ENCODE data around the gene LRMDA. TPM values are rescaled to one million over a fixed set of nuclear protein-coding genes. Genes with fewer than 3 reads are reported as not detected.

Gene LRMDA
- total and polyA plus RNA-seq, 2 of the 13 experiments (the other 11 are each of a cell fraction or from before 2014, with no cell fraction given) = 13.4 to 22.0 TPM

DNA sequence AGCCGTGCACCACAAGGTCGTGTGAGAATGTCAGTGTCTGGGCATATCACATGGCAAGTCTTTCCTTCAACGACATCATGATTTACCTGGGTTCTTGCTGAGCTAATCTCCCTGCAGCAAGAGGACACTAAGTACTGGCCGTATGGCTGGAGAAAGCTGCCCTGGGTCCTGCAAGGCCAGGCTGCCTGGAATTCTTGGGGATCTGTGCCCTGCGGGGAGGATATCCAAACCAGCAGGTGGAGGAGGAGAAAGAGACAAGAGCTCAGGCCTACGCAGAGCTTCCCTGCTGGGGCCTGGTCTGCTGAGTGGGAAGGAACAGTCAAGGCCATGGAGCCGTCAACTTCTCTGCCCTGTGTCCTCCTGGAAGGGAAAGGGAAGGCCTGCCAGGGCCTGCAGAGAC is 552.6 kb downstream of the LRMDA start:
- Histone ChIP-seq H3K4me1 (ENCODE audit: insufficient read depth, low read length) (peaks cover 14% of the 10 kb centered on the region), H3K27ac (ENCODE audit: extremely low read length, insufficient read depth, low read length) (no peak overlapping the region), H3K4me3 (replicated peaks in 1 of 3; ENCODE audit: insufficient read depth in 1 of 3, low read depth in 2 of 3, low read length in 3 of 3) (no peak overlapping the region), H2AFZ (ENCODE audit: low read length) (no peak overlapping the region), H4K20me1 (ENCODE audit: insufficient read depth, low read length) (no peaks in the 10 kb centered on the region), H3K9ac (ENCODE audit: insufficient read depth, low read depth, low read length) (no peak overlapping the region), H3K79me2 (ENCODE audit: insufficient read depth, low read length) (no peaks in the 10 kb centered on the region), H3K9me3 (ENCODE audit: low read length) (no peaks in the 10 kb centered on the region), H3K27me3 (ENCODE audit: control insufficient read depth in 1 of 2, insufficient read depth in 2 of 2, low read length in 2 of 2) (no peaks in the 10 kb centered on the region), H3K4me2 (ENCODE audit: low read depth, low read length) (no peak overlapping the region), H3K36me3 (replicated peaks in 1 of 2; ENCODE audit: control insufficient read depth in 1 of 2, insufficient read depth in 2 of 2, low read length in 2 of 2) (no peaks in the 10 kb centered on the region)
- no TSS peak for BruUV-seq (replicated peaks)
- in situ Hi-C loops (cut with HindIII; ENCODE audit: extremely low pct_ligation_motif_present, low pct_unique_long_range_greater_than_20kb) = no loop called here
- intact Hi-C loops (cut with micrococcal nuclease; ENCODE audit: unreplicated experiment) = no loop called here
- ChIA-PET POLR2A (no interaction called here), CTCF (ENCODE audit: low intra/inter-chr PET ratio, low total read pairs) (no interaction called here)
- DNase-seq (ENCODE audit: low spot score) (no peak), ATAC-seq (no peak), FAIRE-seq (no peak)
- 94% methylated on average over 7 of the region's 7 CpGs for WGBS (ENCODE audit: low lambda C conversion rate)
- TF ChIP-seq GTF3A (CRISPR knock-in tag; conservative IDR thresholded peaks at IDR 0.05) (no peak), SUZ12 (IDR thresholded peaks at IDR 0.05; ENCODE audit: low read depth, low read length) (no peak), CREB1 (IDR thresholded peaks at IDR 0.05) (no peak), CREB1 (CRISPR knock-in tag; IDR thresholded peaks at IDR 0.05) (no peak), ATF7-NPFF (CRISPR knock-in tag; IDR thresholded peaks at IDR 0.05; ENCODE audit: low read depth) (no peak), NFATC3 (CRISPR knock-in tag; IDR thresholded peaks at IDR 0.05) (no peak), HOXA9 (CRISPR knock-in tag; IDR thresholded peaks at IDR 0.05; ENCODE audit: borderline replicate concordance) (no peak)
- TF ChIP-seq, protein P1, sequence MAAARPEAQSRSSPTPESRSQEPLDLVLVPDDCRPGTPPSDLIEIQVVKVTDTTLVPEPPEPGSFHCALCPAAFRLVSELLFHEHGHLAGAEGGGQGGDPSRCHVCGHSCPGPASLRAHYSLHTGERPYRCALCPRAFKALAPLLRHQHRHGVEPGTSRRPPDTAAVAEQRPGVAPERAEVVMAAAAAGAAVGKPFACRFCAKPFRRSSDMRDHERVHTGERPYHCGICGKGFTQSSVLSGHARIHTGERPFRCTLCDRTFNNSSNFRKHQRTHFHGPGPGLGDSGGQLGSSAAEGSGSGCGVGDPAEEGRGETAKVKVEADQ (CRISPR knock-in tag; IDR thresholded peaks at IDR 0.05; ENCODE audit: borderline replicate concordance) = no peak
- TF ChIP-seq, protein P2, sequence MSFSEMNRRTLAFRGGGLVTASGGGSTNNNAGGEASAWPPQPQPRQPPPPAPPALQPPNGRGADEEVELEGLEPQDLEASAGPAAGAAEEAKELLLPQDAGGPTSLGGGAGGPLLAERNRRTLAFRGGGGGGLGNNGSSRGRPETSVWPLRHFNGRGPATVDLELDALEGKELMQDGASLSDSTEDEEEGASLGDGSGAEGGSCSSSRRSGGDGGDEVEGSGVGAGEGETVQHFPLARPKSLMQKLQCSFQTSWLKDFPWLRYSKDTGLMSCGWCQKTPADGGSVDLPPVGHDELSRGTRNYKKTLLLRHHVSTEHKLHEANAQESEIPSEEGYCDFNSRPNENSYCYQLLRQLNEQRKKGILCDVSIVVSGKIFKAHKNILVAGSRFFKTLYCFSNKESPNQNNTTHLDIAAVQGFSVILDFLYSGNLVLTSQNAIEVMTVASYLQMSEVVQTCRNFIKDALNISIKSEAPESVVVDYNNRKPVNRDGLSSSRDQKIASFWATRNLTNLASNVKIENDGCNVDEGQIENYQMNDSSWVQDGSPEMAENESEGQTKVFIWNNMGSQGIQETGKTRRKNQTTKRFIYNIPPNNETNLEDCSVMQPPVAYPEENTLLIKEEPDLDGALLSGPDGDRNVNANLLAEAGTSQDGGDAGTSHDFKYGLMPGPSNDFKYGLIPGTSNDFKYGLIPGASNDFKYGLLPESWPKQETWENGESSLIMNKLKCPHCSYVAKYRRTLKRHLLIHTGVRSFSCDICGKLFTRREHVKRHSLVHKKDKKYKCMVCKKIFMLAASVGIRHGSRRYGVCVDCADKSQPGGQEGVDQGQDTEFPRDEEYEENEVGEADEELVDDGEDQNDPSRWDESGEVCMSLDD (CRISPR knock-in tag; IDR thresholded peaks at IDR 0.05; ENCODE audit: borderline replicate concordance) = no peak
- TF ChIP-seq, protein P3, sequence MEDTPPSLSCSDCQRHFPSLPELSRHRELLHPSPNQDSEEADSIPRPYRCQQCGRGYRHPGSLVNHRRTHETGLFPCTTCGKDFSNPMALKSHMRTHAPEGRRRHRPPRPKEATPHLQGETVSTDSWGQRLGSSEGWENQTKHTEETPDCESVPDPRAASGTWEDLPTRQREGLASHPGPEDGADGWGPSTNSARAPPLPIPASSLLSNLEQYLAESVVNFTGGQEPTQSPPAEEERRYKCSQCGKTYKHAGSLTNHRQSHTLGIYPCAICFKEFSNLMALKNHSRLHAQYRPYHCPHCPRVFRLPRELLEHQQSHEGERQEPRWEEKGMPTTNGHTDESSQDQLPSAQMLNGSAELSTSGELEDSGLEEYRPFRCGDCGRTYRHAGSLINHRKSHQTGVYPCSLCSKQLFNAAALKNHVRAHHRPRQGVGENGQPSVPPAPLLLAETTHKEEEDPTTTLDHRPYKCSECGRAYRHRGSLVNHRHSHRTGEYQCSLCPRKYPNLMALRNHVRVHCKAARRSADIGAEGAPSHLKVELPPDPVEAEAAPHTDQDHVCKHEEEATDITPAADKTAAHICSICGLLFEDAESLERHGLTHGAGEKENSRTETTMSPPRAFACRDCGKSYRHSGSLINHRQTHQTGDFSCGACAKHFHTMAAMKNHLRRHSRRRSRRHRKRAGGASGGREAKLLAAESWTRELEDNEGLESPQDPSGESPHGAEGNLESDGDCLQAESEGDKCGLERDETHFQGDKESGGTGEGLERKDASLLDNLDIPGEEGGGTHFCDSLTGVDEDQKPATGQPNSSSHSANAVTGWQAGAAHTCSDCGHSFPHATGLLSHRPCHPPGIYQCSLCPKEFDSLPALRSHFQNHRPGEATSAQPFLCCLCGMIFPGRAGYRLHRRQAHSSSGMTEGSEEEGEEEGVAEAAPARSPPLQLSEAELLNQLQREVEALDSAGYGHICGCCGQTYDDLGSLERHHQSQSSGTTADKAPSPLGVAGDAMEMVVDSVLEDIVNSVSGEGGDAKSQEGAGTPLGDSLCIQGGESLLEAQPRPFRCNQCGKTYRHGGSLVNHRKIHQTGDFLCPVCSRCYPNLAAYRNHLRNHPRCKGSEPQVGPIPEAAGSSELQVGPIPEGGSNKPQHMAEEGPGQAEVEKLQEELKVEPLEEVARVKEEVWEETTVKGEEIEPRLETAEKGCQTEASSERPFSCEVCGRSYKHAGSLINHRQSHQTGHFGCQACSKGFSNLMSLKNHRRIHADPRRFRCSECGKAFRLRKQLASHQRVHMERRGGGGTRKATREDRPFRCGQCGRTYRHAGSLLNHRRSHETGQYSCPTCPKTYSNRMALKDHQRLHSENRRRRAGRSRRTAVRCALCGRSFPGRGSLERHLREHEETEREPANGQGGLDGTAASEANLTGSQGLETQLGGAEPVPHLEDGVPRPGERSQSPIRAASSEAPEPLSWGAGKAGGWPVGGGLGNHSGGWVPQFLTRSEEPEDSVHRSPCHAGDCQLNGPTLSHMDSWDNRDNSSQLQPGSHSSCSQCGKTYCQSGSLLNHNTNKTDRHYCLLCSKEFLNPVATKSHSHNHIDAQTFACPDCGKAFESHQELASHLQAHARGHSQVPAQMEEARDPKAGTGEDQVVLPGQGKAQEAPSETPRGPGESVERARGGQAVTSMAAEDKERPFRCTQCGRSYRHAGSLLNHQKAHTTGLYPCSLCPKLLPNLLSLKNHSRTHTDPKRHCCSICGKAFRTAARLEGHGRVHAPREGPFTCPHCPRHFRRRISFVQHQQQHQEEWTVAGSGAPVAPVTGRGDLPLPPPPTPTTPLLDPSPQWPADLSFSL (CRISPR knock-in tag; IDR thresholded peaks at IDR 0.05) = no peak
- TF ChIP-seq, protein P4, sequence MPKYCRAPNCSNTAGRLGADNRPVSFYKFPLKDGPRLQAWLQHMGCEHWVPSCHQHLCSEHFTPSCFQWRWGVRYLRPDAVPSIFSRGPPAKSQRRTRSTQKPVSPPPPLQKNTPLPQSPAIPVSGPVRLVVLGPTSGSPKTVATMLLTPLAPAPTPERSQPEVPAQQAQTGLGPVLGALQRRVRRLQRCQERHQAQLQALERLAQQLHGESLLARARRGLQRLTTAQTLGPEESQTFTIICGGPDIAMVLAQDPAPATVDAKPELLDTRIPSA (CRISPR knock-in tag; IDR thresholded peaks at IDR 0.05; ENCODE audit: borderline replicate concordance) = no peak
- TF ChIP-seq, protein P5, sequence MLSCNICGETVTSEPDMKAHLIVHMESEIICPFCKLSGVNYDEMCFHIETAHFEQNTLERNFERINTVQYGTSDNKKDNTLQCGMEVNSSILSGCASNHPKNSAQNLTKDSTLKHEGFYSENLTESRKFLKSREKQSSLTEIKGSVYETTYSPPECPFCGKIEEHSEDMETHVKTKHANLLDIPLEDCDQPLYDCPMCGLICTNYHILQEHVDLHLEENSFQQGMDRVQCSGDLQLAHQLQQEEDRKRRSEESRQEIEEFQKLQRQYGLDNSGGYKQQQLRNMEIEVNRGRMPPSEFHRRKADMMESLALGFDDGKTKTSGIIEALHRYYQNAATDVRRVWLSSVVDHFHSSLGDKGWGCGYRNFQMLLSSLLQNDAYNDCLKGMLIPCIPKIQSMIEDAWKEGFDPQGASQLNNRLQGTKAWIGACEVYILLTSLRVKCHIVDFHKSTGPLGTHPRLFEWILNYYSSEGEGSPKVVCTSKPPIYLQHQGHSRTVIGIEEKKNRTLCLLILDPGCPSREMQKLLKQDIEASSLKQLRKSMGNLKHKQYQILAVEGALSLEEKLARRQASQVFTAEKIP (CRISPR knock-in tag; IDR thresholded peaks at IDR 0.05; ENCODE audit: borderline replicate concordance) = no peak

Data from HepG2 (cell line).